Stimulated activated CD4-positive, alpha-beta T cell treated with anti-CD3 and anti-CD28 coated beads, TNF-alpha, amount 100 ng/mL, for 24 hours (primary cell): ENCODE measurements around the gene TUBB2B.
"Not testable (repeated sequence)": the region's sequence is repeated elsewhere in the genome, so short reads cannot be mapped to it uniquely, and the experiment has no call there.

Source experiments
- DNase-seq, 3 experiments: peaks; one replicate each; pipeline ENCODE4 v3.0.0-alpha.2; 2020; ENCODE audit warnings: low read depth in 3 of 3

Gene TUBB2B

DNA sequence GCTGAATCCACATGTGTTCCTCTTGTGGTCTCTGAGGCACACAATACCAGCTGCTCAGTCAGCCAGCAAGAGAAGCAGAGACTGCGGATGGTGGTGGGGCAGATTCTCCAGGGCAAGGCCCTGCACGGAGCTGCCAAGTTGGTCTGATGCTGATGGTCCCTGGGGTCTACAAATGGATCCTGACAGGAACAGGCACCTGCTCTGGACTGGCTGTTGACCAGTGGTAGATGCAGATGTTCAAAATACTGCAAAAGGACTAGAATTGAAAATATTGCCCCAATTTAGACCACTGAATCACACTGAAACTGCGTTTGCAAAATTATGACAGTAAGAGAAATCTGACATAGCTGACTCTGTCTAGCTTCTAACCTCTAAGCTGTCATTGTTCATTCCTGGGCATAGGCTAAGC lies 40.5 kb downstream of the TUBB2B start:
- no peak for DNase-seq

DNA sequence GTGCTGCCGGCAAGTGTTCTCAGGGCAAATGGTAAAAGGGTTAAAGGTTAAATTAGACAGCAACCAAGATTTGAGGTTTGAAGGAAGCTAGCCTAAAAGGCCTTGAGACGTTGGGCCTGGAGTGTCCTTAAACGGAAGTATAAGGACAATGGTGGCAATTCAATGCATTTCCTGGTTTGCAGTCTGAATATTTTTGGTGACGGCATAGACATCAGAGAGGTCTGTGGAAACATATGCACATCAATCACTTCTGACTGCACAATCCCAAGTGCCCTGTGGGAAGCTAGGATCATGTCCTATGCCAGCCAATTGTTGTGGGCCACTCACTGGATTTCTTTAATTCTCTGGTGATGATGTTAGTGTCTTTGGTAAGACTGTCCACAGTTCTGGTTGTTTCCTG lies 44.4 kb downstream of the TUBB2B start:
- DNase-seq, result no peak

DNA sequence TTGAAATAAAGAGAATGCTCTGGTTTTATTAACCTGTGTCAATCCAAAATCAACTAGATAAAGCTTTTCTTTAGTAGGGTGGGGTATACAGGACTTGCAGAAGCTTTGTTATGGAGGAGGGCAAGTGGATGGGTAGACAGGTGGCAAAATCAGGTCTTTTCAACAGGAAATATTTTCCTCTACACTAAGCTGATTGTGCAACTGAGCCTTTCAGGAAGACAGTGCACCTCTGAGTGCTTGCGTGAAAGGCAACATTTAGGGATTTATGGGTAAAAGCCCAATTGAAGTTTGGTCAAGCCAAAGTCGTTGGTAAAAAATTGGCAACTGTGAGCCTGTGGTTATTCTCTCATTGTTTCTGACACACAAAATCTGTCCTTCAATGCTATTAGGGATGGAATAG lies 46.3 kb downstream of the TUBB2B start:
- no peak for DNase-seq

DNA sequence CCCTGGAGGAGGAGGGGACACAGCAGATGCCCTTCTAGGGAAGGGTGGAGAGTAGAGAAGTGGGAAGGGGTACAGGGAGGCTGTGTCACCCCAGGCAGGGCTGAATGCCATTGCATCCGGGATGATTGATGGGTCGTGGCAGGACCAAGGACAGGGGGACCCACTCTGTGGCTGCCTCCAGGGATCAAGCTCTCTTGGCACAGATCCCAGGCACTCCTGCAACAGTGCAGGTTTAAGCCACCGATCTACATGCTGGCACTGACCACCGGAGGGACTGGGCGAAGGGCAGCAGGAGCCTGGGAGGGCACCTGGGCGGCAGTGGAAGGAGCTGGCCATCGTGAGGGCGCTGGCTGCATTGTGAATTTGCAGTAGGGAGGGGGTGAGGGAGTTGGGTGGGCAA lies 47.5 kb downstream of the TUBB2B start:
- not testable (repeated sequence) for DNase-seq

DNA sequence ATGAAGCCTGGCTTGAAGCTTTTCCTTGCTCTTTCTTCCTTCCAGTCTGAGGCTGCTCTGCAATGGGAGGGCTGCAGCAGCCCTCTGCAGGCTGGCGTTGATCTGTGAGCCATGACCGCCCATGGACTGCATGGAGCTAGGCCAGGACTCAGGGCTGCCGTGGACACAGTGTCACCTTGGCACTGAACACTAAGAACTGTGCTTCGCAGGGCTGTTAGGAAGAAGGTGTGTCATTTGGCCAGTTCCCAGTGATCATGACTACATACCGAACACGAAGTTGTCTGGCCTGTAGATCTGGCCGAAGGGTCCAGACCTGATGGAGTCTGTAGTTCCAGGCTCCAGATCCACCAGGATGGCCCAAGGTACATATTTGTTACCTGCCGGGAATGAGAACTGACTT lies 48.8 kb downstream of the TUBB2B start:
- not testable (repeated sequence) for DNase-seq

DNA sequence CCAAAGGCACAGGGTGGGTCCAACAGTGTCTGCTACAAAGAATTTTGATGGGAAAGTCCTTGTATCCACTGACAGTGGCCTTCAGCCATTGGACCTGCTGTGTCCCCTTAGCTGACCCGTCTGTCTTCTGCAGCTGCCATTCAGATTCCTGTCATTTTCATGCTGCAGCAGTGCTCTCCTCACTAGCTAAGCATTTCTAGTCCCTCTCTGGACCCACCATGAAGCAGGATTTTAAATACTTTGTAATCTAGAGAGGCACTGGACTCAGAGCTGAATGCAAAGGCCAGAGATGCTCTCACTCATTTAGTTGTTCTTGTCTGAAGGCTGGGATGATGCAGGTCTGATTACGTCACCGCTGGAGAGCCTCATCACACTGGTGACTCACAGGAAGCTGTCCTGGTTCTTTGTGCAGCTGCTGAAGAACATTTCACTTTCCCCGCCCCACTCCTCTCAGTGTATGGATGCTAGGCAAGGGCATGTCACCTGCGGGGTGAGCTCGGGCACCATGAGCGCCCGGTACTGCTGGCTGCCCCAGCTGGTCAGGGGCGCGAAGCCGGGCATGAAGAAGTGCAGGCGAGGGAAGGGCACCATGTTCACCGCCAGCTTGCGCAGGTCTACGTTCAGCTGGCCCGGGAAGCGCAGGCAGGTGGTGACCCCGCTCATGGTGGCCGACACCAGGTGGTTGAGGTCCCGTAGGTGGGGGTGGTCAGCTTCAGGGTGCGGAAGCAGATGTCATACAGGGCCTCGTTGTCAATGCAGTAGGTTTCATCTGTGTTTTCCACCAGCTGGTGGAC lies 50.7 kb downstream of the TUBB2B start:
- peak in 1 of 3 experiments; percentile 36 for DNase-seq

DNA sequence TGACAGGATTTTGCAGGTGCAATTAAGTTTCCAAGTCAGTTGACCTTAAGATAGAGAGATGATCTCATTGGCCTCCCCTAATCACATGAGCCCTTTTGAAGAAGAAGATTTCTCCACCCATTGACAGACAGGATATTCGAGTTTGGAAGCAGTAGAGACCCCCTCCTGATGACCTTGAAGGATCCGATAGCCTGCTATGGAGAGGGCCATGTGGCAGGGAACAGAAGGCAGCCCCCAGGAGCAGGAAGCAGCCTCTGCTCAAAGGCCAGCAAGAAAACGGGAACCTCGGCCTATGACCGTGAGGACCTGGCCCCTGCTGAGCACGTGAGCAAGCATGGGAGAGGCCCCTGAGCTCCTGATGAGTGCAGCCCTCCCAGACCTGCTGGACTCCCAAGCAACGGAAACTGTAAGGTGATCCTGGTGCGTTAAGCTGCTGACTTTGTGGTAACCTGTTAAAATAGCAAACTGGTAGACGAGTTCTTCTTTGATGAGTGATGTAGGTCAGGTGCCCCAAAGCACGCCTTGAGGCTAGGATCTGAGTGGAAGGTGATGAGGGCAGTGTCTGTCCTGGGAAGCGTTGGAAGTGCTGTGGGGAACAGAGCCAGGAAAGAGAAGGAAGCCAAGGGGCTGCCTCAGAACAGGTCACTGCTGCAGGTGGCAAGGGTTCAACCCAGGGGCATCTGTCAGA lies 51.6 kb downstream of the TUBB2B start:
- no peak for DNase-seq
